HG03064 (cell line): Measurements from ENCODE around the gene CDH6.

Experiments used
- ATAC-seq: cut with Tn5 transposase; IDR thresholded peaks from one replicate; pipeline ENCODE4 v1.9.1; 2021; ENCODE audit warnings: low read depth; ENCODE audit not compliant: unreplicated experiment

CDH6 gene

DNA sequence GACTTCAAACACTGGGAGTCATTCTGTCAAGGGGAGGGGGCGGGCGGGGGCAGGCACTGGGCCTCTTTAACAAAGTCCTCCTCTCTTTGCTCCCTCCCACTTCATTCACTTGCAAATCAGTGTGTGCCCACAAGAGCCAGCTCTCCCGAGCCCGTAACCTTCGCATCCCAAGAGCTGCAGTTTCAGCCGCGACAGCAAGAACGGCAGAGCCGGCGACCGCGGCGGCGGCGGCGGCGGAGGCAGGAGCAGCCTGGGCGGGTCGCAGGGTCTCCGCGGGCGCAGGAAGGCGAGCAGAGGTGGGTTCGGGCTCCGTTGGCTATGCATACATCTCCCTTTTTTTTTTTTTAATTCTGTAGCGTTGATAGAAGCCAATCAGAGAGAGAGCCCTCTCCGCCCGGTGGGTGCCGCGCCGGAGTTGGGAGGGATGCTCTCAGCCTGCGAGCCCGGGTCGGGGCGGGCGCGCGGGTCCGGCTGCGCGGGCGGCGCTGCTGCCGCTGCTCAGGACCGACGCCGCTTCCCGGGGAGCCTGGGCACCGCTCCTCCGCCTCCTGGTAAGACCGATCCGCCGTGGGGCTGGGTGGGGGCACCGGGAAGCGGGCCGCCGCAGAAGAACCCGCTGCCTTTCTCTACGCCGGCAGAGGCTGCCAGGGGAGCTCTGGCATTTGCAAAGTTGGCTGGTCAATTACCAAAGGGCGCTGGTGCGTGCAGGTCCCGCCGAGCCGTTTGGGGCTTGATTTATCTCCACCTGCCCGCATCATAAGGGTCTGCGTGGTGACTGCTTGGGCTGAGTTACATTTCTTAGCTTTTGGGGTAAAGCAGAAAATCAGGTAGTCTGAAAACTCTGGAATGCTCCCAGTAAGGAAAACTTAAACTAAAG lies at the start of gene CDH6:
CDH6 (plus strand) TSS at position 96 of the 877 bp plus-strand sequence. CDS start 73,788 bp downstream, outside the sequence.
- ATAC-seq: no peak

DNA sequence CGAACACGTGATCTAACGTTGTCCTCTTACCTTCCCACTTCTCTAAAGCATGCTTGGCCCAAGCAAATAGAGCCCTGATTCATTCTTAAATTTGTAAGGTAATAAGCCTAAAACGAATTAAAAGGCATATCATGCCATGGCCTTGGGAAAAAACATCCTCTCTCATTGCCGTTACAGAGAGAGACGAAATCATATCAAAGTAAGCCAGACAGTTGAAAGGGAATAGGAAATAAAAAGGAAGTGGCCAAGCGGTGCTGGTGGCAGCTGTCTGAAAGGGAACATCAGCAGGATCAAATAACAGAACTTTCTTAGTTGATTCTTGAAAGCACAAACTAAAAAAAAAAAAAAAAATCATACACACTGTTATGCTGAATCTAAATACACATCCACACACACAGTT lies 49.1 kb upstream of the CDH6 start:
- ATAC-seq: no peak

DNA sequence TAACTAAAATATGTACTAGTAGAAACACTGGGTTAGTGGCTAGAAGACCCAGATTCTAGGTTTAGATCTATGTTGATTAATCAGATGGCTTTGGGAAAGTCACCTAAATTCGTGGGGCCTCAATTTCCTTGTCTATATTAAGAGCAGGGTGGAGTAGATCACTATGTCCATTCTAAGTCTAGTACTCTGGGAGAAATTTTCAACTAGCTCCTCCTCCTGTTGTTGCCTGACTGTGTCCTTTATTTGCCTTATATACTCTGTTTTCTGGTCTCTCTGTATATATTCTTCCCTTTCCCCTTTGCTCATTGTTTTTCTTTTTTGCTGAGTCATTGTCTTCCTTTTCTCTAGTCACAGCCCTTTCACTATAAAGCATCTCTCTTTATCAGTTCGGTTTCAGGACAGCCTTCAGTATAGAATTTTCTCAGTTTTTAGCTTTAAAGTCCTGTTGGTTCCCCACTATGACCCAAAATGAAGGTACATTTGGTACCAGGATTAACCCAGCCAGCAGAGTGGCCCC lies 44.5 kb upstream of the CDH6 start:
- ATAC-seq: no peak

DNA sequence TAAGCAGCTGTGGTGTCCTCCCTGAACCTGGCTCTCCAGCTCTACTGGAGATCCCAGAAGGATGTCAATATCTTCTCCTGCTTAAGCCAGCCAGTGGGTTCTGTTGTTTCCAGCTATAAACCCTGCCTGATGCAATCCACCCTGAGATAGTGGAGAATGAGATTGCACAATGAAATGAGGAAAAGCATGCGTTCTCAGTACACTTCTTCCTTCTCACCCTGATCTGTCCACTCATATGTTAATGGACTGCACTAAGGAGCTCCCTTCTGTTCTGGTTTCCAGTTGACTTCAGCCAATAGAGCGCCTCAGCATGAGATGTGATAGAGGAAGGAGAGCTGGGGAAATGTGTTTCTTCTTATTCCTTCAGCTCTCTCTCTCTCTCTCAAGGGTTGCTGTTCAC lies 40.0 kb upstream of the CDH6 start:
- ATAC-seq: no peak

DNA sequence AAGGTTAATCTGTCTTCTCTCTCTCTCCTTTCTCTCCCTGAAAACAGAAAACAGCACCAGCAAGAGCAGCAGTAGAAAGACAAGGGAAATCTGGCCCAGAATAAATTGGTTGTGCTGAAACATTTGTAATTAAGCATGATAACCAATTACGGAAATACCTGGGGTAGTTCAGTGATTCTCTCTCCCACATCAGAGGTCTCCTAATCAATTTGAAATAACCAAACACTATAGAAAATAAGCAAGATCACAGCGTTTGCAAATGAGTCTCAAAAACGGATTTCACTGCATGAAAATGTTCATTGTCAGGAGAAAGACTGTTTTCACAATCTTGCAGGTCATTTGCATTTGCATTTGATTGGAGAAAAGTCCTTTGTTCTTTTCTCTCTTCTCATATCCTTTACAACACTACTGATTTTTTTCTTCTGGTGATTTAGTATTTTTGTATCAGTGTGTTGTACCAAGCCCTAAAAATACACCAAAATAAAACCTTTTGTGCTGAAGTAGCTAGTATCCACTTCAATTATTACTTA lies 36.8 kb upstream of the CDH6 start:
- ATAC-seq: no peak

DNA sequence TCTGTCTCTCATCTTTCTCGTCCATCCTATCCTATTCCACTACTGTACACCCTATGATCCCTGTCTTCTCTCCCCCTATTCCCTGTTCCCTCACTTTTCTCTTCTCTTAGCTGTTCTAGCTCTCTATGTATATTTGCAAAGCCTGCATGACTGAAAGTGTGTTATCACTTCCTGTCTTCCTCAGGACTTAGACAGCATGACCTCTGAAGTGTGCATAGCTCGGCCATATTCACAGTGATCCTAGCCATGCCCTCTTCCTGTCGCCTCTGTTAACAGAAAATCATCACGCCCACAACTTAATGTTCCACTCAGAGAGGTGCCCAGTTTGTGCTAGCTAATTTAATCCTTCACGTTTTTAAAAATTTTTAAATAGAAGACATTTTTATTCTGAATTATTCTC lies 35.8 kb upstream of the CDH6 start:
- ATAC-seq: no peak

DNA sequence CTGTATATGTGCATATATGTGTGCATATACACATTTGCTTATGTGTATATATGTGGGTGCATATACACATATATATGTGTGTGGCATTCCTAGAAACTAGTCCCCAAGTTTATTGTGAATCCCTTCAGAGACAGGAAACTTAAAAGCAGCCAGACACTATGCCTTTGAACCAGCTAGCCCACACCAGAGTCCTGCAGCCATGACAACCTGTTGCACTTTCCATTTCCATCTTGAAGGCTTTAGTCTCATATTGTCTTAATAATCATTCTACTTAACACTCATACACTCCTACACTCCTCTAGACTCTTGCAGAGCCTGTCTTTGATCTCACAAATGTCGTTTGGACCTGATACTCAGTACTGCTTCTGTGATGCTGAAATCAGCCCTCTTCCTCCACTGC lies 34.8 kb upstream of the CDH6 start:
- ATAC-seq: no peak

DNA sequence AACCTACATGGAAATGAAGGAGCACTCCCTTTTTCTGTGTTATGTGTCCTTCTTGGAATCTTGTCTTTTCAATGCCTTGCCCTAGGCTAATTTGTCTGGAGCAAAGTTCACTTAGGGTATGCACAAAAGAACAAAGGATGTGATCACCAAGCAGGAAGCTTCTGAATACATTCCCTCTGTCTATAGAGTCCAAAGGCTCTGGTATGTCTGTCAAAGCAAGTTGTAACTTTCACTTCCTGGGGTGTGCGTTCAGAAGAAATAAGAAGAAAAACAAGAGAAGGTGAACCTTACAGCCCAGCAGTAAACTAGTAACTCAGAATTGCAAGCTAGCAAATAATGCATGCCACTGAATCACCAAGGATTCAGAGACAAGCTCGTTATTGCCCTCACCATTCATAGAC lies 31.7 kb upstream of the CDH6 start:
- no peak for ATAC-seq

DNA sequence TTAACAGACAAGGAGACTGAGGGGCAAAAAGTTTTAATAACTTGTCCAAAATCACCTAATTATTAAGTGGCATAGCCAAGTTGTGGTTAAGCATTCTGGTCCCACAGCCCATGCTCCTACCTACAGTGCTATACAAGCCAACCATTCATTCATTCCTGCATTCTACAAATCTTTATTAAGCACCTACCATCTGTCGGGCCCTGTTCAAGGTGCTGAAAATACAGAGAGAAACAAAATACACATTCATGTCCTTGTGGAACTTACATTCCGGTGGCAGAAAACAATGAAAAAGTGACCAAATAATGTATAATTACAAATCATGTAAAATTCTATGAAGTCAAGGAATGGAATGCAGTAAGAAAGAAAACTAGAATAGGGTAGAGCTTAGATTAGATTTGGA lies 27.8 kb upstream of the CDH6 start:
- no peak for ATAC-seq

DNA sequence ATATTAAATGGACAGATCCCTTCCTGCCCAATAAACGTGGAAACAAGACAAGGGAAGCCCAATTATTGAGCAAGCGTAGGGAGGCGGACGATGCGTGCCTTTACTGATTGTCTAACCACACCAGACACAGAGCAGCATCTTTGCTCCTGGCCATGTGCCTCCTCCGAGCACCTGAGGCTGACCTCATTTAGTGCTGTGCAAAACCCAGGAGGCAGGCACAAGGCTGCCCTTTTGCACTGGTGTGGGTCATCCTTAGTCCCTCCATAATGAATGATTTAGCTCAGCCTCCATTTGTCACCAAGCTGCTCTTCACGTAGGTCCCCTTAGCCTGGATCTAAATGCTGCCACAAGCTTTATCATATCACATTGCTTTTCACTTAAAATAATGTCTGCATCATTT lies 24.1 kb upstream of the CDH6 start:
- ATAC-seq: no peak

DNA sequence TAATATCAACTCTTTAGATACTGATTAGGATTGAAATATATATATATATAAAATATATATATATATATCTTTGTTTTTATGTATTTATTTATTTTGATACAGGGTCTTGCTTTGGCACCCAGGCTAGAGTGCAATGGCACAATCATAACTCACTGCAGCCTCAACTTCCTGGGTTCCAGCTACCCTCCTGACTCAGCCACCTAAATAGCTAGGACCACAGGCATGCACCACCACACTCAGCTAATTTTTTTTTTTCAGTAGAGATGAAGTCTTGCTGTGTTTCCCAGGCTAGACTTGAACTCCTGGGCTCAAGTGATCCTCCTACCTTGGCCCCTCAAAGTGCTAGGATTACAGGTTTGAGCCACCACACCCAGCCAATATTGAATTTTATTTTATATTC lies 20.6 kb upstream of the CDH6 start:
- ATAC-seq: no peak

DNA sequence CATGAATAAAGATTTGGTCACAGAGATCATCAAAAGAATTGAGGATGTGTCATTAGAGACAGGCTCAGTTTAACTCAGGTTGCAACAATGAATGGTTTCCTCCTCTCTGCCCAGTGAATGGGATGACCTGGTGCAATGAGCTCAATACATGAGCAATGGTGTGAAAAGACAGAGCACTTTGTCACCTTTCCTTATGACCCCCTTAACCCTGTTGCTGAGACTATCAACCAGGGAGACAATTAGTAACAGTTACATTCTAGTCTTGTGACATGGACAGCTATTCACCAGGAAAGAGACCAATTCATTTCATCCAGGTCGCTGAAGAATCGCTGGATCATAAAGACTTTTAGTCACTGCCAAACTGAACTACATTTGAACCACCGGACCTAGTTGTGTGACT lies 19.9 kb upstream of the CDH6 start:
- no peak for ATAC-seq

DNA sequence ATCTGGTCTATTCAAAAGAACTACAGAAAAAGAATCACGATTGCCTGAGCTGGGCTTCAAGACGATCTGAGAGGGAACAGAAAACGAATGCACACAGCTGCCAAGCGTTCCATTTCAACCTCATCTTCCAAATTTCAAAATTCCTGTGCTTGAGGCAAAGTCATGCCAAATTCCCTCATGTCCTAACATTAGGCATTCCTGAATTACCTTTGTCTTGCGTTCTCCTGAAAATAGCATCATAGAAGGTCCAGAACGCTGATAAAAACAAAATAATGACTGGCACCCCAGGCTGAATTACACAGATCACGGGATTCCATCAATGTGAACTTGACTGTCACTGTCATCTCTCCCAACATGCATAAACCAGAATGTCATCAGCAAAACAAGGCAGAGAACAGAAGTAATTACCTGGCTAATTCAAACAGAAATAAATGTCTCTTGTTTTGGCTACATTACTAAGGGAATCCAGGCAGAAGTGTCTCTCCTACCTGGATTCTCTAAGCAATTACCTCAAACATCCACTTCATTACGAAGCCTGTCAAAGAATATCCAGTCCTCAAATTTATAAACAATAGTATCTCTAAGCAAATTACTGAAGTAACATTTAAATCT lies 12.0 kb upstream of the CDH6 start:
- no peak for ATAC-seq

DNA sequence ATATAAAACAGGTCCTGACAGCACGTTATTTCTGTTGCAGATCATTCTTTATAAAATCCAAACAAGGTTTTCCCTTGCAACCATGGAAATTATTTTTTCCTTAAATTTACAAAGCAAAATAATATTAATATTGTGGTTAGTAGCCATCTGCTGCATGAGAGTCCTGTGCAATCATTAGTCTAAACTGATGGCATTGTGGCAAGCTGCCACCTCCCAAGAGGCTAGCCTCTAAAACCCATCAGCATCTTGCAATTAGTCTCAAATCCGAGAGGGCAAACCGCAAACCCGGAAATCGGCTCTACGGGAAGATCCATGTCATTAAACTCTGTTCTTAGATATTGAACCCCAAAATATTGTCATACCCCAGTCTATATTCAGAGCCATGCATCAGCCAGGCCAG lies 11.3 kb upstream of the CDH6 start:
- no peak for ATAC-seq

DNA sequence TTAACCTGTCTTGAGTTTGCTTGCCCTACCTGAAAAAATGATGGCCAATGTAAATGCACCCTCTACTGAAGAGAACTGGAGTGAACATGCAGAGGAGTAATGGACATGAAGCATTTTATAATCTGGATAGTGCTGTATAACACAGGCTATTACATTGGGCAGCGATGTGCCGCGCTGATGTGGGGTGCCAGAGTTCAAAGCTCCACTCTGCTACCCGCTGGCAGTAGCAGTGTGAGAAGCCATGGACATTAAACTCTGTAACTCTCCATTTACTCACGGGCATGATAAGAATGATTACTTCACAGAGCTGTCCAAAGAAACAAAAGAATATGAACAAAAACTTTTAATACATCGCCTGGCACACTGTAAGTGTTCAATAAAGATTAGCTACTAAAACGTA lies 7.5 kb upstream of the CDH6 start:
- ATAC-seq: no peak

DNA sequence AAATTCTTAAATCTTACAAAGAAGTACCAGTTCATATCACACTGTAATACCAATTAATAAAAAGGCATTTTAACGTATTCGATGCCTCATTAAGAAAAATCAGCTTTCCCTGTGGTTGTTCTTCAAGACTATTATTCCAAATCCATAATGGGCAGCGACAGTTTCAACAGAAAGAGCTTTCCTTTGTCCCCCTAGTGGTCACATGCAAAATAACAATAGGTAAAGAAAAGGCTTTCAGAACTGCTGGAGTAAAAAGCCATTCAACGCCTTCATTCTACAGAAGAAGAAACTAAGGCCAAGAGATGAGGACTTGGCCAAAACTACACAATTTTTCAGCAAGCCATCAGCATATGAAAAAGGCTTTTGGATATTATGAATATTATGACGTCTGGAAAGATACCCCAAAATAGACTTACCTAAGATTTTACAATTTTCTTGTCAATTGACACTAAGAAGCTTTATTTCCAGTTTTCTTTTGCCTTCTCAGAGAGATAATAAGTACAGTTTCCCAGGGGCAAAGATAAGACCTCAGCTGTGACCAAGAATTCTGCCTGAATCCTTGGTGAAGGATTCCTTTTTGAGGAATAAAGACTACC lies 6.7 kb upstream of the CDH6 start:
- ATAC-seq: no peak

DNA sequence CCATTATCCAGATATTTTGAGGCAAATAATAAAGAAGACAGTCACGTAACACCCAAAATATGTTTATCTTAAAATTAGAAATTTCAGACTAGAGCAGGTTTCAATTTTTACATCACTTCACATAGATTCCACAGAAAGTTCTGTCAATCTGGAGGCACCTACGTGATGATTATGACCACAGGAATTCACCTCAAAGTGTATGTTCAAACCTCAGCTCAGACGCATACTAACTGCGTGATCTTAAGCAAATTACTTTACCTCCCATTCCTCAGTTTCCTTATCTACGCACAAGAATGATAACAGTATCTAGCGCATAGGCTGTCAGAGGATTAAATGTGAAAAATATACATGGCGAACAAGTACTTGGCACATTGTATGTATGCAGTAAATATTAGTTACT lies 5.9 kb upstream of the CDH6 start:
- ATAC-seq: no peak

DNA sequence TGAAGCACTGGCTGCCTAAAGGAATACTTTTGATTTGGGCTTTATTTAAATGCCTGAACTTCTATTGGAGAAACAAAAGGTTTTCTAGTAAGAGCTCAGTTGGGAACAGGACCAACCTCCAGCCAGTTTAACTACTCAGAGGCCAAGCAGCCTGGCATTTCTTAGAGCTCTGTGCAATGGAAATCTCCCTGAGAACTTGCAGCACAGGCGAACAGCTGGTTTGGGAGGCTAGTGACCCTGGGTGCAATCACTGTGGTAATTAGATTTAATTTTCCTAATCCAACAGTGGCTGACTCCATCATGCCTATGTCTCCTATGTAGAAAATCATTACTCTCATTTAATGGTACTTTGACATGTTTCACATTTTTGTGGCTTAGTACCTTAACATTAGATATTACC lies 1.0 kb upstream of the CDH6 start:
- ATAC-seq: no peak

DNA sequence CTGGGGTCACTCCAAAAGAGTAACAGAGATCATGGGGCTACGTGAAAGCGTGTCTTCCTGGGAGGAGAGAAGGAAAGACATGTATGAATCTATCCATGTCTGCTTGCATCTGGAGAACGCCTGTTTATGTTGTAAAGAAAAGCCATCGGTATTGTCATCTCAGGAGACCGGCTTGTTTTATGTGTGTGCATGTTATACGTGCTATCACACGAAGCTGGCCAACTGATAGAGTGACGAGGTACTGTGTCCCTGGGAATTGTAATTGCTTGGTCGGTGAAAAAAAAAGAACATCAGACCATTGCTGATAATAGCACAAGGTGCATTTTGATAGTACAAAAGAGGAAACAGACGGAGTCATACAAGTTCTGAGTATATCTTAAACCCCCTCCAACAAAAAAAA lies 370 bp upstream of the CDH6 start:
- no peak for ATAC-seq

DNA sequence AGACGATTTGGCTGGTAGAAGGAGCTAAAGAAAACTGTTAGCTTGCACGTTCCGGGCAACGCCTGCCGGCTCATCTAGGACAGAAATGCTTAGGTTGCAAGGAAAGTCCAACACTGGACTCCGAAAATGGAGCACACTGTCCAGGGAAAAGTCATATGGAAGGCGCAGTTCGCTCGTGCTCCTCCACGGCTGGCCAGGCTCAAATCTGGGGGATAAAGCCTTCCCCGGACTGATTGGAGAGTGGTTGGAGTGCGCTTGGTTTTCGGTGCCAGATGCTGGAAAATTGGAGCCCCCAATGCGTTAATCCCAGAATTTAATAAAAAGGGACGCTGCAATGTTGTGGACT lies 955 bp downstream of the CDH6 start:
- ATAC-seq: no peak

DNA sequence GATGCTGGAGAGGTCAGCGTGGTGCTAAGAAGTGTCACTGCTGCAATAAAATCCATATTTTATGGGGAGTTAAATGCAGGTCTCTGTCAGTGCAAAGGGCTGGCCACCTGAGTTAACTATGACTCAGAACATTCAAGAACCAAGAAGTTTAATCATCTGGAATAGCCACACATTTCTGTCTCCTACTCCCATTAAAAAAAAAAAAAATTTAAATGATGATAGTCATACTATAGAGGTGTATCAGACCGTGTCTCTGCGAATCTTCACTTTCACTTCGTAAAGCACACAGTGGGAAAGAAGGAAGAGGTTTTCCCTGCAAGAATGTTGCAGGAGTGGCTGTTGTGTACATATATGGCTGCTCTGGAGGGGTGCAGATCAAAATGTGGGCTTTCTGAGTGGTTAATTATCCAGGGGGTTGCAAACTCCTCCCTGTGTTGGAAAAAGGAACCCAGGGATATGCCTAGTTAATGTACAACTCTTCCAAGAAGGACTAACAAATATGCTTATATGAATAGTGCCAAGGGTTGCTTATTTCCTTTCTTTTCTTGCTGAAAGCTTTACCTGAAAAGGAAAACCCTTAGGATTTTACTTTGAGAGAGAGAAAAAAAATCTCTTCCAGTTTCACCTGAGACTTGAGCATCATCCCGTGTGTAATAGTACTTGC lies 1.5 kb downstream of the CDH6 start:
- ATAC-seq: no peak
